ENCODE results near the gene SMAD4.
A peak's percentile ranks its signal among the peaks of the same experiment; 100 is the strongest.
"Not testable (repeated sequence)": the region's sequence is repeated elsewhere in the genome, so short reads cannot be mapped to it uniquely, and the experiment has no call there.

The SMAD4 gene

DNA sequence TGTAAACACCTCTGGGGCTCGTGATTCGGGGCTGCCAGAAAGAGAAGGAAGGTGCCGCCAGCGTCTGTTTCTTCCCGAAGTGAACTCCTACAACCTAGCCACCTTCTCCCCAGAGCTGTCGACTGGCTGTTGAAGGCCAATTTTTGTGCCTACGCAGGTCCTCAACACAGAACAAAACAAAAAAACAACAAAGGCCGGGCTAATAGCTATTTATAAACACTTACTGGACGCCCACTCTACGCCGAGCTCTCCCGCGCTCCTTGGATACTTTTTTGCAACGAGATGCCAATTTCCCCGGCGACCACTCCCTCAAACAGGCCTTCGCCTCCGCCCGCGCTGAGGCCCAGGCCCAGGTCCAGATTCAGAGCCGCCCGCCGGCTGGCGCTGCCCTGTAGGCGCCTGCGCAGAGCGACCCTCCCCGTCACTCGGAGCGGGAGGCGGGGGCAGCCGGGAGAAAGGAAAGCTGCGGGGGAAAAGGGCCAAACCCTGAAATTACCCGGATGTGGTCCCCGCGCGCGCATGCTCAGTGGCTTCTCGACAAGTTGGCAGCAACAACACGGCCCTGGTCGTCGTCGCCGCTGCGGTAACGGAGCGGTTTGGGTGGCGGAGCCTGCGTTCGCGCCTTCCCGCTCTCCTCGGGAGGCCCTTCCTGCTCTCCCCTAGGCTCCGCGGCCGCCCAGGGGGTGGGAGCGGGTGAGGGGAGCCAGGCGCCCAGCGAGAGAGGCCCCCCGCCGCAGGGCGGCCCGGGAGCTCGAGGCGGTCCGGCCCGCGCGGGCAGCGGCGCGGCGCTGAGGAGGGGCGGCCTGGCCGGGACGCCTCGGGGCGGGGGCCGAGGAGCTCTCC, at the start of gene SMAD4:
Gene SMAD4, plus strand, starts transcription at position 520 of the 843 bp plus-strand sequence. CDS start 16,834 bp downstream, outside the sequence.
- DNase-seq = peak; percentile 97

DNA sequence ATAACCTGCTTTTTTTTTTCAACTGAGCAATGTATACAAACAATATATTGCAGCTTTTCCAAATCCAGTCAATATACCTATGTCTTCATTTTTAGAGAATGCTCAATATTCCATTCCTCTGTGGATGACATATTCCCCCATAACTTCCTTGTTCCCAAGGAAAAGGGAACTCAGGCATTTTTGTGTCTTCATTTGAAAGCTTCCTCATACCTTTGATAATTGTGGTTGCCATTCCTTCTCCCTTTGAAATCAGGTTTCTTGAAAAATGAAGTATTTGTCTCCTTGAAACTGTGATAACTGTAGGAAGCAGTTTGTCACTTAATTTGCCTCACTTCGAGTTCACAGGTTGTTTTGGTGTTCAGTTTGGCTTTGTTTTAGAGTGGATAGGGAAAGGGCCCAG, 48.6 kb upstream of the SMAD4 start:
- no peak for DNase-seq

DNA sequence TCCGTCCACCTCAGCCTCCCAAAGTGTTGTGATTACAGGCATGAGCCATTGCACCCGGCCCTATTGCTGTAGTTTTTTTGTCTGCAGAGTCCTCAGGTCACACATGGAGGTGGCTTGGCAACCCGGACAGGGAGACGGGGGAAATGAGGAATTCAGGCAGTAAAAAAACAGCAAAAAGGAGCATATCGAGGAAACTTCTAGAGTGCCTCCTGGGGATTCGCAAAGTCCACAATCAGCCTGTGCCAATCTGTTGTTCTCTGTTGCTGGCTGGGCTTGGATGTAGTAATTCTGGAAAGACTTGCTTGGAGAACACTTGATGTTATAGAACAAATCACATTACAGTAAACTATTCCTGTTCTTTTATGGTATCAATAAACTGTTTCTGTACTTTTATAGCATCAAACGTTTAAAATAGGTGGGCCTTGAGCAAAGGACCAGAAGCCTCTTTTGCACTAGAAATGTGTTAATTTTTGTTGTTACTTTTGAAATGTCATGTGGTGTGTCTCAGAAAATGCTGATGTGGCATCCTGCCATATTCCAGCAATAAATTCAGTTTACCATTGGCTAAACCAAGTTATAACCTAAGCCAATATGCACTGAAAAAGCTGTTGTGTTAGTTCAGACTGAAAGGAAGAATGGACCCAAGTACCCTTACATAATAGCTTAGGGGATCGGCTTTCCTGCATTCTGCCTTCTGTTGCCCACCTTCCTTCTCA, 47.8 kb upstream of the SMAD4 start:
- DNase-seq = no peak

DNA sequence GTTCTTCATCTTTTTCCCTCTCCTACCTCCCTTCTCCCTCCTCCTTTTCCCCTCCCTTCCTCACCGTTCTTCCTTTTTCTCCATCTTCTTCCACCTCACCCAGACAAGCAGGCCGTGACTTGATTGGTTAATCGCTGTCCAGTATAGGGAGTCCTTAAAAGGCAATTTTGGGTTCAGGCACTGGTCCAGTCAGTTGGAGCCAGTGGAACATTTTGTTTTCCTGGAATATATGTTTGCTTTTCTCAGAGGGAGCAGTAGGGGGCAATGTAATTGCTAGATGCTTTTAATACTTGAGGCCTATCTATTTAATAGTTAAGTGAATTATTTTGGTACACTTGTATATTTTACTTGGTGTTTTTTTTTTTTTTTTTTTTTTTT, 47.2 kb upstream of the SMAD4 start:
- no peak for DNase-seq

DNA sequence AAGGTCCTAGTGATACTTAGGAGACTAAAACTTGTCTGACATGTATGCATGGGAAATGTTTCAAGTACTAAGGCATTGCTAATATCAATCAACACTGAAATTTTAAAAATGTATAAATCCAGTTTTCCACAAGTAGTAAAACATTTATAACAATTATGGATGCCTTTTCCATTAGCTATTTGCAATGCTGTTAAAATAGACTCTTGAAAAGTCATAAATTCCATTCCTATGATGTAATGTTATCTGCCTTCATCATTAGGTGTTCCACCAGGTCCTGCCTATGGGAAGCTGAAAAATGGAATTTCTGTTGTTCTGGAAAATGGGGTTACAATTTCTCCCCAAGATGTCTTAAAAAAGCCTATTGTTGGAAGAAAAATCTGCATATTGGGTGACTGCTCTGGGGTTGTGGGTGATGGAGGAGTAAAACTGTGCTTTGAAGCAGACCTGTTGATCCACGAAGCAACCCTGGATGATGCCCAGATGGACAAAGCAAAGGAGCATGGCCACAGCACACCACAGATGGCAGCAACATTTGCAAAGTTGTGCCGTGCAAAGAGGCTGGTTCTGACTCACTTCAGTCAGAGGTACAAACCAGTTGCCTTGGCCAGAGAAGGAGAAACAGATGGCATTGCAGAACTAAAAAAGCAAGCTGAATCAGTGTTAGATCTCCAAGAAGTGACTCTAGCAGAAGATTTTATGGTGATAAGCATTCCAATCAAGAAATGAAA, 43.5 kb upstream of the SMAD4 start:
- DNase-seq = no peak

DNA sequence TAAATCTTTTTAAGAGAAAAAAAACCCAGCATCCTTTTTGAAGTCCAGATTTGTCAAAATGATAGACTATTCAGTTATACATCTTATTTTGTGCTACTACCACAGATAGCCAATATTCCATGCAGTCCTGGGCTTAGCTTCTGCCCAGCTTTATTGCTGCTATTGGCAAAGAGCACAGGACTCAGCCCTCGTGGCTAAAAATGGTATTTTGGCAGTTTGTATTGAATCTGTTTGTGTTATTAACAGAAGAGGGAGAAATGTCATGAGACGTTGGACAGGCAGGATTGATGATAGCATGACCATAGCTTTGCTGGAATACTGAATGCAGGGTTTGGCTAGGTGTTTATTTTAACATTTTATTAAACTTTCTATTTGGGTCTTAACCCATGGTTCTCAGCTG, 42.8 kb upstream of the SMAD4 start:
- no peak for DNase-seq

DNA sequence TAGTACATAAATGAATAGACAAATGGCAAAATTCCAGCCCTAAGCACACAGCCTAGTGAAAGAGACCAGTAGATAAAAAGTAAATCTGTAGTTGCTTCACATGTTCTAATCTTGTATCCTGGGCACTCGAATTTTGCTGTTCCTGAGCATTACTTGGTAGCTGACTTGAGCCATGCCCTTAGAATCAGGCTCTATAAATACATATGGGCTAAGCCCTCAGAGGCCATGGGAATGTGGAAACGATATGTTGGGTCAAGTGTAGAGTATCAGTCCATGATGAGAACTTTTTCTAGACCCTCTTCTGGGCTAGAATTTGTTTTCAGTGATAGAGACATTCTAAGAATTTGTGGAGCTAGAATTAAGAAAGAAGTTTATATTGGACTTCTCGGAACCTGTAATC, 40.3 kb upstream of the SMAD4 start:
- no peak for DNase-seq

DNA sequence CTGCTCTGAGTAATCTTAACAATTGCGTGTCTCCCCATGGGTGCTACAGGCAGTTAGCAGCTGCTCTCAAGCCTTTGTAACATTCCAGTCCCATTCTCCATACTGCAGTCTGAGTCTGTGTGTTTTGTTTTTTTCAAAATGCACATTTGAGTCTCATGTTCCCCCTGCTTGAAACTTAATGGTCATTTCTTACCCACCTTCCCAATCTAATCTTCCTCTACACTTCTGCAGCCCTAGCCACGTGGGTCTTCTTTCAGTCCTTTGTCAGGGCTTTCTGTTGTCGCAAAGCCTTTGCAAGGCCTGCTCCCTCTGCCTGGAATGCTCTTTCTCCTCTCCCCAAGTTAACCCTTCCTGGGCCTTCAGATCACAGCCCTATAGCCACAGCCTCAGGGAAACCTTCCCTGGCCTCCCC, 37.7 kb upstream of the SMAD4 start:
- no peak for DNase-seq

DNA sequence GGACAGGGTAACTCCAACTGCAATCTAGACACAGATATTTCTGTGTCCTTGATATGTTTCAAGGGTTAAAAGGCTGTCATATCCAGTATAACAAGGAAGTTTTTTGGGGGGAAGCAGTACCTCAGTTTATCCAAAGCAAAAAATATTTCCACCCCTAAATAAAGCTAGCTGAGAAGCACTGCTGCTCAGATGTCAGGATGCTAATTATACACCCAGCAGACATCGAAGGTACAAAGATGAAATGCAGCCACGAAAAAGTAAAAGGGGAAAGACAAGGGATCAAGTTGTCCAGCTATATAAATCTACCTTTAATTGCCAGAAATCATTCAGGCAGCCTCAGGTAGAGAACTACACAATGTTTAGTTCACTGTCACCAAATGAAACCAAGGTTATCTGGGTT, 36.0 kb upstream of the SMAD4 start:
- no peak for DNase-seq

DNA sequence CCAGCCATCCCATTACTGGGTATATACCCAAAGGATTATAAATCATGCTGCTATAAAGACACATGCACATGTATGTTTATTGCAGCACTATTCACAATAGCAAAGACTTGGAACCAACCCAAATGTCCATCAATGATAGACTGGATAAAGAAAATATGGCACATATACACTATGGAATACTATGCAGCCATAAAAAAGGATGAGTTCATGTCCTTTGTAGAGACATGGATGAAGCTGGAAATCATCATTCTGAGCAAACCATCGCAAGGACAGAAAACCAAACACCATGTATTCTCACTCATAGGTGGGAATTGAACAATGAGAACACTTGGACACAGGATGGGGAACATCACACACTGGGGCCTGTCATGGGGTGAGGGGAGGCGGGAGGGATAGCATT, 26.8 kb upstream of the SMAD4 start:
- DNase-seq = not testable (repeated sequence)

DNA sequence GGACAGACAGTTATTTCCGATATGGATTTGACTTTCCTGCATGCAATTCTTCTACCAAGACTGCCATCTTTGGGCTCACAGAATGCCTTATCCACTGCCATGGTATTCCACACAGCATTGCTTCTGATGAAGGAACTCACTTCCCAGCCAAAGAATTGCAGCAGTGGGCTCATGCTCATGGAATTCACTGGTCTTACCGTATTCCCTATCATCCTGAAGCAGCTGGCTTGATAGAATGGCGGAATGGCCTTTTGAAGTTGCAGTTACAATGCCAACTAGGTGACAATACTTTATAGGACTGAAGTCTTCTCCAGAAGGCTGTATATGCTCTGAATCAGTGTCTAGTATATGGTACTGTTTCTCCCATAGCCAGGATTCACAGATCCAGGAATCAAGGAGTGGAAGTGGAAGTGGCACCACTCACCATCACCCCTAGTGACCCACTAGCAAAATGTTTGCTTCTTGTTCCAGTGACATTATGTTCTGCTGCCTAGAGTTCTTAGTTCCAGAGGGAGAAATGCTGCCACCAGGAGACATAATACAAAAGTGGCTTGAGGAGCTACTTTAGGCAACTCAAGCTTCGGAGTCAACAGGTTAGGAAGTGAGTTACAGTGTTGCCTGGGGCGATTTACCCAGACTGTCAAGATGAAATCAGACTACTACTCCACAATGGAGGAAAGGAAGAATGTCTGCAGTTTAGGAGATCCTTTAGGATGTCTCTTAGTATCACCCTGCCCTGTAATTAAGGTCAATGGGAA, 23.8 kb upstream of the SMAD4 start:
- DNase-seq = no peak

DNA sequence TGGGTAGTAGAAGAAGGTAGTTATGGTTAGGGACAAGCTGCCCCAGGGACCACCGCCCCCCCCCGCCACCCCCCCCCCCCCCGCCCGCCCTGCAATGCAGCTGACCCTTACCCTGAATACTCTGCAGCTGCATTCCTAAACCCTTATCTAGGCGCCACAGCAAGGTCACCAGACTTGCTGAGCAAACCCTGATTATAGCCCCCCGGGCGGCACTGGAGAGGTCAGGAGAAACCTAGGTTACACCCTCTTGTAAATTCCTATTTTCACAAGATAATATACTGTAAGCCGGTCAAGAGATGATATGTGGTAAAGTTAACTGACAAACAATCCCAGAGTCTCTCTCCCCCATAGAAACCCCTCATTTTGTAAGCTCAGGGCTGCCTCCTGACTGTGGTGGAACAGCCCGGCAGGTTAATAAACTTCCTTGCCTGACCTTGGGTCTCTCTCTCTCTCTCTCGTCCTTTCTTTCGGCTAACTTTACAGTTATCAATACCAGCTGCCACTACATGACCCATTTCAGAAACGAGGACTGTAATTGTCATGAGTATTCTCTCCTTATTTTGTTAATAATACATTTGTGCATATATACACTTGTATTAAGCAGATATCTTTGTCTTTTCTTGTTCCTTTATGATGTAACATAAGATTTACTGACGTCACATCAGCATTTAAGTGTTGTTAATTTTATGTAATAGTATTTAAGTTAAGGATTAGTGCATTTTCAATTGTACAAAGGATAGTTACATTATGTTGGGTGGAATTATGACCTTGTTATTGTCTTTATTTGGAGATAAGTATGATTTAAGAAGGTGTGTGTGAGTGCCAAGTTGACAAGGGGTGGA, 22.8 kb upstream of the SMAD4 start:
- no peak for DNase-seq

DNA sequence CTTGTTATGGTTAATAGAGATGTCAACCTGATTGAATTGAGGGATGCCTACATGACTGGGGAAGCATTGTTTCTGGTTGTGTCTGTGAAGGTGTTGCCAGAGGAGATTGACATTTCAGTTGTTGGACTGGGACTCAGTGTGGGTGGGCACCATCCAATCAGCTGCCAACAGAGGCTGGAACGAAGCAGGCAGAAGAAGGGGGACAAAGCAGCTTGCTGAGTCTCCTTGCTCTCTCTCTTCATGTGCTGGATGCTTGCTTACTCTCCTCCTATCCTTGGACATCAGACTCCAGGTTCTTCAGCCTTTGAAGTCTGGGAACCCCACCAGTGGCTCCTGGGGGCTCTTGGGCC, 22.2 kb upstream of the SMAD4 start:
- no peak for DNase-seq

DNA sequence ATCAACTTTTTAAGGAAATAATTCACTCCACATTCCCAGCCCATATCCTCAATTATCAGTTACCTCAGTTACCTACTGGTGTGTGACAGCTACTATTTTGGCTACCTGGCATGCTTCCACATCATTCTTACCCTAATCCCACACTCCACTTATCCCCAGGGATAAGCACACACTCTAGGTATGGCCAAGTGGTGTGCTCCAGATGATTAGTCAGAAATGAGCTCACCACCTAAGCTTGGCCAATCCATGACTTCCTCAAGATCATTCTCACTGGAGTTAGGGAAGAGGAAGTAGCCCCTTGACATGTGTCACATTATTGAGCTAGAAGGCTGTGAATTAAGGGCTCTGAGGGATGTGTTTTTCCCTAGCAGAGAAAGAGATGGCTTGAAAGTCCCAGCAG, 20.9 kb upstream of the SMAD4 start:
- DNase-seq = peak; percentile 79

DNA sequence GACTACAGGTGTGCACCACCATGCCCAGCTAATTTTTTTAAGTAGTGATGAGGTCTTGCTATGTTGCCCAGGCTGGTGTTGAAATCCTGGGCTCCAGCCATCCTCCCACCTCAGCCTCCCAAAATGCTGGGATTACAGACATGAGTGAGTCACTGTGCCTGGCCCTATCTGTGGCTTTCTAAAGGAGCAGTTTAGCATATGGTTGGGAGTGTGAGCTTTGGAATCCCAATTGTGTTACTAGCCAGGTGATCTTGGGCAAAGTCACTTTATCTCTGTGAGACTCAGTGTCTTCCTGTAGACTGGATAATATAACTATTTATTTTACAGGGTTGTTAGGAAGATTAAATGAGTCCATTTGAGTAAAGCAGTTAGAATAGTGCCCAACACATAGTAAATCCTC, 19.8 kb upstream of the SMAD4 start:
- DNase-seq = no peak

DNA sequence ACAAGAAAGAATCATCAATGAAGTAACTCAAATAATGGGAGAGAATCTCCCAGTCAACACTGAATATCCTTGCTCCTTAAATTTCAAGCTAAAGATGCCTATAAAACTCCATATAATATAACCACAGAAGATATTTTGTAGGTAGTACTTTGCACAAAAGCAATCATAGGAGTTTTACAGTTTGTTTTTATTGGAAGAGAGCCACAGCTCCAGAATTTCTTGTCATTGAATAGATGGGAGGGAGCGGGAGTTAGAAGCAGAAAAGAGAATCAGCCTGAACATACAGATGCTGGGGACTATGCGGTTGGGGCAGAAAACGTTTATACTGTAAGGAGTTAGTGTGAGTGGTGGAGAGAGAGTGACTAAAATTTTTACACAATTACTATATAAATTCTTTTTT, 18.3 kb upstream of the SMAD4 start:
- no peak for DNase-seq

DNA sequence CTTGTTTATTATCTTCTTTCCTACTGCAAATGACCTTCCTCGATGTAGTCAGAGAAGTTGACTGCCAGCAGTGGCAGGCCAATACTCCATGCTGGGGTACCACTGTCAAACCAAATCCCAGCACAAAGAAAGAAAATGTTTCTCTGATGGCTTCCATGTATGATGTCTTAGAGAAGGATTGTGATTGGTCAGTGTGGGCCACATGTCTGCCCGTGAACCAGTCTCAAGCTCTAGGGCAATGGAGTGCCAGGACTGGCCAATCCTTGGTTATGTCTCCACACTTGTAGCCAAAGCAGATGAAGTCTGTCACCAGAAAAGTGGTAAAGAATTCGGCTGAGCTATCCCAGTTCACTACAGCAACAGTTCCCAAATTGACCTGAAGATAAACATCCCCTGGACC, 17.6 kb upstream of the SMAD4 start:
- DNase-seq = no peak

DNA sequence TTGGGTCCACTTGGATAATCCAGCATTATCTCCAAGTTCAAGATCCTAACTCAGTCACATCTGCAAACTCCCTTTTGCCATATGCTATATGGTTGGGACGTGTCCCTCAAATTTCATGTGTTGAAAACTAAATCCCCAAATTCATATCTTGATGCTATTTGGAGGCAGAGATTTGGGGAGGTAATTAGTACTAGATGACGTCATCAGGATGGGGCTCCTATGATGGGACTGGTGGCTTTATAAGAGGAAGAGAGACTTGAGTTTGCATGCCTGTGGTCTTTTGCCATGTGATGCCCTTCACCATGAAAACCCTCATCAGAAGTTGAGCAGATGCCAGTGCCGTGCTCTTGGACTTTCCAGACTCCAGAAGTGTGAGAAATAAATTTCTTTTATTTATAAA, 16.8 kb upstream of the SMAD4 start:
- DNase-seq = no peak

DNA sequence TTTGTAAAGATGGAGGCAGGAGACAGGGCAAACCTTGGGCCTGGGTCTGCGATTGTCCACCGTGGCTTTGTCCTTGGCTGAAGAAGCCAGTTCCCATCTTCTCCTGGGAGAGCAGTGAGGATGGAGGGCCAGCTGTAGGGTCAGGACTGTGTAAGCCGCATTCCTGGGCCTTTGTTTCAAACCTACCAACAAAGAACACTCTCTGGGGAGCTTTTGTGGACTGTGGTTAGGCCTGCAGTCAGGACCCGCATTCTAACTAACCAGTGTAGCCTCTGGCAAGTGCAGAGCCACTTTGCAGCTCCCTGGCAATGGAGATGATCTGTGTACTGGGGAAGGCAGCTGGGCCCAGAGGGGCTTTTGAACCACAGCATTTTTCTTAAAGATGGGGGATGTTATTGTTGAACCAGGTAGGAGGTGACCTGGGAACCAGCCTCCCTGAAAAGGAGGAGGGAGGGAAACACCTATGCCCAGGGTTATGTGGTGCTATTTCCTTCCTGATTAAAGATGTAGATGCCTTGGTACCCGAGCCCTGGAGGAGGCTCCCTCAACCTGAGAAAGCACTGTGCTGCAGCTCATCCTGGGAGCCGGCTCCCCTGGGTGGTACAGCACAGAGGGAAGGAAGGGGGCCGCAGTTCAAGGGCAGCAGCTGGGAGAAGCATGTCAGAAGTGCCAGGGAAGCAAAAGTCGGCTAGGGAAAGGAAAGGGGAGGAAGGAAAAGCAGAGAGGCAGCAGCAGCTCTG, 12.7 kb upstream of the SMAD4 start:
- no peak for DNase-seq

DNA sequence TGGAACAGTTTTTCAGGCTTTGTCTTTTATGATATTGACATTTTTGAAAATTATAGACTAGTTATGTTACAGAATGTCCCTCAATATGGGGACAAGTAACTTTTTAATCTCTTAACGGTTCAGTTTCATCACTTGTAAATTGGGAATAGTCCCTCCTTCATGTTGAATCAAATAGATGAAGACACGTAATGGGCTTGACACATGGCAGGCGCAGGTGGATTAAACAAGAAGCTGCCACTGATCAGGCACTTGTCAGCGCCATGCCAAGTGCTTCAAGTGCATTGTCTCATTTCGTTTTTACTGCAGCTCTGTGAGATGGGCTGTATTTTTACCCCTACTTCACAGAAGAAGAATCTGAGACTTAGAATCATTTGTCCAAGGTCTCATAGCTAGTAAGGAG, 9.5 kb upstream of the SMAD4 start:
- DNase-seq = peak; percentile 4

DNA sequence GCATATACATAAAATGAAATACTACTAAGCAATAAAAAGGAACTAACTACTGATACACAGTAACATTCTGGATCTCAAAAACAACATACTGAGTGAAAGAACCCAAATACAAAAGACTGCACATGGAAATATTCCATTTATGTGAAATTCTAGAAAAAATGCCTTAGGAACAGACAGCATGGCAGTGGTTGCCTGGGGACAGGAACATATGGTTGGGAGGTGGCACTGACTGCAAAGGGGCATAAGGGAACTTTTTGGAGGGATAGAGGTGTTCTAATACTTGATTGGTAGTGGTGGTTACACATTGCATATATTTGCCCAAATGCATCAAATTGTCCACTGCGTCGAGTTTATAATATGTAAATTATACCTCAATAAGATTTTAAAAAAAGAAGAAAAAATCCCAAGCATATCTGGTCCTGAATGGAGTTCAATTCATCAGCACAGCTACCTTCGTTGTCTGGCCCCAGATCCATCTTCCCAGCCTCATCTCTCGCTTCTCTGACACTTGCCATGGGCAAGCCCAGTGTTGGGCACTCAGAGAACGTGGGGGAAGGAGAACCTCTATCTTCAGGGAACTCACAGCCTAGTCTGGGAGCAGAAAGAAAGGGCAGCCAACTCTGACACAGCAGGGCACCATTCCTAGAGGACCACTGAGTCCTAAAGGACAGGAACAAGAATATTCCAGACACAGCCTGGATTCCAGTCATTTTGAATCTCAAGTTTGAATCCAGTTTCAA, 8.6 kb upstream of the SMAD4 start:
- no peak for DNase-seq
